Endometrium (tissue), 2 donors: ENCODE results near the gene ACBD3.

ENCODE experiments used
- FAIRE-seq: peaks from 2 replicates; lab custom pipeline; 2012; peaks lifted over from hg19 to GRCh38; lab: Jason Lieb, UNC
- donor health status: control.
- donor health status: control.

Gene ACBD3

DNA sequence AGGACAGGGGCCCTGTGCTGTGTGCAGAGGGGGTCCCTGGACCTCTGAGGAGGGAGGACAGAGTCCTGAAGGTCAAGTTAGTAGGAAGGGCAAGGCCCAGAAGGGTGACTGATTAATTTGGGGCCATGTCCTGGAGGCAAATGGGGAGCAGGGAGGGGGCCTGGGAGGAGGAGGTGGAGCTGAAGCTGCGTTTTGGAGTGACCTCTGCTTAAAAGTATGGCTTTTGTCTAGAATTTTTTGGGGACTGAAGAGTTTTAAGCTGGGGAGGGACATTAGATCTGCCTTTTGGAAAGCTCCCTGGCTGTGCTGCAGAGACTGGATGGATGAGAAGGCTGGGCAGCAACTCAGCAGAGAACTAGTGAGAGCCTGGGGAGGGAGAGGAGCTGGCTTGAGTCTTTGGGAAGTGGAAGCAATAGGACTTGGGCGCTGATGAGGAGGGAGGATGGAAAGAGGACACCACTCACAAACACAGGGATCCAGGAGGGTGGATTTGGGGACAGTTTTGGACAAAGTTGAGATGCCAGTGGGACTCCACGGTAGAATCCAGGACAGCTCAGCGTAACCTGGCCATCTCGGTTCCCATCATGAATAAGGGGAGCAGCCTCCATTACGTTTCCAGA lies 52.9 kb downstream of the ACBD3 start:
- no peak for FAIRE-seq

DNA sequence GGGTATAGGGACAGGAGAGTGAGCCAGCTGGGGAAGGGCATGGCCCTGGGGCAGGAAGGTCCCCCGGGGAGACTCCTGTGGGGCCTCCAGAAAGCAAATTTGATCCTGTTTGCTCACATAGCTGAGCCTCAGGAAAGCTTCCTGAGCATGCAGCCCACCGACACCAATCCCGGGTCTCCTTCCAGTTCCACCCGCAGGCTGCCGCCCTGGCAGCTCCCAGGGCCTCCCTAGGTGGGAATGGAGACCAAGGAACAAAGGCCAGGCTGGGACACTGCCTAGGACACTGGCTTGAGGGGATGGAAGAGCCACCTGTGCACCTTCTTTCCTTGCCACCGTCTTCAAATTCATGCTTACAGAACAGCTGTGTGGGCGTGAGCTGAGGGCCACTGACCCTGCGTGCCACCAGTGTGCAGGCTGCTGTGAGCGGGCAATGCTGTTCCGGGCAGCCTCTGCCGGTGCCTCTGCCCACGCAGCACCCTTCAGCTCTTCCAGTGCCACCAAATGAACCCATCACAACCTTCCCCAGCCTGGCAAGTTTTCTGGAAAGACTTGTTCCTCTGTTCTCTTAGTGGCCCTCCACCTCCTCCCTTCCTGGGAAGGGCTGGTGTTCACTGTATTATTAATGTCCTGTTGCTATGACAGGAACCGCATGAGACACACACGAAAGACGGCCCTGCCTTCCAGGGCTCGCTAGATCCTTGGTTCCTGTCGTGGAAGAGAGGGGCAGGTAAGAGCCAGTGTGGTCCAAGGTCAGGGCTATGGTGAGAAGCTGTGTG lies 53.6 kb downstream of the ACBD3 start:
- no peak for FAIRE-seq

DNA sequence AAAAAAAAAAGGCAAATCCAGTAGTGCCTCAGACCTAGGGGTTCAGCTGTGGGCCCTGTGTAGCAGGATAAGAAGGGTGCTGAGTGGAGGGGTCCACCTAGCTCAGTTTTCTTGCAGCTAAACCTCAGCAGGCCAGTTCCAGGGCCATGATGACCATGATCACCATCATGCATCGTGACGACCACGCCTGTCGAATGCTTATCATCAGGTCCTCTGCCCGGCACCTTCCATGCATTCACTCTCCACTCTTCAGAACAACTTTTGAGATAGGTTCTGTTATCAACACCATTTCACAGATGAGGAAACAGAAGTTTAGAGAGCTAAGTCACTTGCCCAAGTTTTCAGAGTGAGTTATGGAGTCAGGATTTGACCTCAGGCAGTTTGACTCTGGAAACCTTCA lies 54.9 kb downstream of the ACBD3 start:
- no peak for FAIRE-seq

DNA sequence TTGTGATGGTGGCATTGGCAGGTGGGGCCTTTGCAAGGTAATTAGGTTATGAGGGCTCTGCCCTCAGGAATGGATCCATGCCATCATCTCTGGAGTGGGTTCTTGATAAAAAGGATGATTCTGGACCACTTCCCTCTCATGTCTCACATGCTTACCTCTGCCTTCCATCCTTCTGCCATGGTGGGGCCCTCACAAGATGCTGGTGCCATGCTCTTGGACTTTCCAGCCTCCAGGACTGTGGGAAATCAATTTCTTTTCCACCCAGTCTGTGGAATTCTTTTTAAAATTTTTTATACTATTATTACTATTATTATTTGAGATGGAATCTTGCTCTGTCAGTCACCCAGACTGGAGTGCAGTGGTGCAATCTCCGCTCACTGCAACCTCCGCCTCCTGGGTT lies 57.3 kb downstream of the ACBD3 start:
- FAIRE-seq = no peak

DNA sequence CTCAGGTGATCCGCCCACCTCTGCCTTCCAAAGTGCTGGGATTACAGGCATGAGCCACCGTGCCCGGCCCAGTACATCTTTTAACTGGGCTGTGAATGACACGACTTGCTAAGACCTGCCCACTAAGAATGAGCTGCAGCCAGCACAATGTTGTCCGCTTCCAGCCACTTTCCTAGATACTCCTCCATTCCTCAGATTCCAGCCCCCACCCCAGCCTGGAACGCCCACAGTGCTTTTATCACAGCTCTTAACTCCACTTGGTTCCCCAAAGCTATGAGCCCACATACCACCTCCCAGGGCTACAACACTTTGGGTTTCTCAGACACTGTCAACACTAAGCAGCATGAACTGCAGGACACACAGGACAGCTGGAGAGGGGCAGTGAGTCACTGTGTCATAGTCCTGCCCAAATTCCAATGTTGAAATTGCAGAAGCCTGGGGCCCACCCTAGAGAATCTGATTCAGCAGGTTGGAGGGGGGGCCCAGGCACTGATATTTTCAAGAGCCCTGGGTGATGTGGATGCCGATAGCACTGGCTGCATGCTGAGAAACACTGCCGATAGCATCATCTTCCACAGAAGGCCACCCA lies 58.0 kb downstream of the ACBD3 start:
- FAIRE-seq = no peak

DNA sequence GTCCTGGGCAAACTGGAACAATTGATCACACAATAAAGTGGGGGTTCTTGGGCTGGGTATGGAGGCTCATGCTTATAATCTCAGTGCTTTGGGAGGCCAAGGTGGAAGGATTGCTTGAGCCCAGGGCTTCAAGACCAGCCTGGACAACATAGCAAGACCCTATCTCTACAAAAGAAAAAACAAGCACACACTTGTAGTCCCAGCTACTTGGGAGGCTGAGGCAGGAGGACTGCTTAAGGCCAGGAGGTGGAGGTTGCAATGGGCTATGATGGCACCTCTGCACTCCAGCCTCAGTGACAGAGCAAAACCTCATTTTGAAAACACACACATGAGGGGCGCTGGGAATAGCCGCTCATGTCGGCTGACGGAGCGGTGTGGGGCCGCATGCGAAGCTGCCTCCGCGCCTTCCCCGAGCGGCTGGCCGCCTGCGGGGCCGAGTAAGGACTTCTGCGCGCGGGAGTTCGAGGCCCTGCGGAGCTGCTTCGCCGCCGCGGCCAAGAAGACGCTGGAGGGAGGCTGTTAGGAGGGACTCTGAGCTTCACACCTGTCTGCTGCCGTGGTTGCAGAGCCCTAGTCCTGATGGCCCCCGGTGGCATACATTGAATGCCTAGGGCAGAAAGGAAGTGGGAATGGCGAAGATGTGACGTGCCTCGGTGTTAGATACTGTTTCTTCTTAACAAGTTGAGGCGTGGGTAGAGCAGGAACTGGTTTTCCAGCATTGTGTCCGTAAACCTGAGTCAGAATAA lies 59.5 kb downstream of the ACBD3 start:
- no peak for FAIRE-seq

DNA sequence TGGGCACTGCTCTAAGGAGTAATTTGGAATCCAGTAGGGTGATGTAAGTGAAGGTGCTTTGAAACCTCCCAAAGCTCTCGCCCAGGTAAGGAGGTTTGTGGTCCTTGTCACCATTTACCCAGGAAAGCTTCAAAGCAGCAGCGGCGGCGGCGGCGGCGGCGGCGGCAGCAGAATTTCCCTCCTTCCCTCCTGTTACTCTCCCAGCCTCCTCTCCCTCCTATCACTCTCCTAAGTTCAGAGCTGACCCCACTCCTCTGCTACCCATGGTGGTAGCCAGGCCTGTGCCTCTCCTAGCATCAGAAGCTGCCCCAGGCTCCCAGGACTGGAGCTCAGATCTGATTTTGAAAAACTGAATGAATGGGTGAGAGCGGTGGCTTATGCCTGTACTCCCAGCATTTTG lies 60.7 kb downstream of the ACBD3 start:
- FAIRE-seq = no peak

DNA sequence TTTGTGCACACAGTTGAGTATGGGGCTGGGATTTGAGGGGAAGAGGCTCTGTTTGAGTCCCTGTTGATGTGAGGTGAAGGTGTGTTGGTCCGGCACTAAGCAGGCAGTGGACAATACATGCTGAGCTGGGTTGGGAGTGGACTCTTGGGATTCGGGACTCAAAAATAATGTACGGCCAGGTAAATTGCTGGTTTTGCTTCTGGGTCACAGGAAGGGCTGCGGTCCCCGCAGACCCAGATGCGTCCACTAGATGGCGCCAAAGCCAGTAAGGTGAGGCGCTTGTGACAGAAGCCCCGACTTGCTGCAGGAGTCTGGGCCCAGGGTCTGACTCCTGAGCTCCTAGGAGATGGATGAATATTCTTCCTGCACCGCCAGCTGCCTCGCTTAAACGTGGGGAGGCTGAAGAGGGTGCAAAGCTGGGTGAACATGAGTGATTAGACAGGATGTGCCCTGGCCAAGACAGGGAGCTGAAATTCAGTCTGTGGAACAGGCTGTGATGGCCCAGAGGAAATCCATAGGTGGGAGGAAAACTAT lies 61.4 kb downstream of the ACBD3 start:
- no peak for FAIRE-seq

DNA sequence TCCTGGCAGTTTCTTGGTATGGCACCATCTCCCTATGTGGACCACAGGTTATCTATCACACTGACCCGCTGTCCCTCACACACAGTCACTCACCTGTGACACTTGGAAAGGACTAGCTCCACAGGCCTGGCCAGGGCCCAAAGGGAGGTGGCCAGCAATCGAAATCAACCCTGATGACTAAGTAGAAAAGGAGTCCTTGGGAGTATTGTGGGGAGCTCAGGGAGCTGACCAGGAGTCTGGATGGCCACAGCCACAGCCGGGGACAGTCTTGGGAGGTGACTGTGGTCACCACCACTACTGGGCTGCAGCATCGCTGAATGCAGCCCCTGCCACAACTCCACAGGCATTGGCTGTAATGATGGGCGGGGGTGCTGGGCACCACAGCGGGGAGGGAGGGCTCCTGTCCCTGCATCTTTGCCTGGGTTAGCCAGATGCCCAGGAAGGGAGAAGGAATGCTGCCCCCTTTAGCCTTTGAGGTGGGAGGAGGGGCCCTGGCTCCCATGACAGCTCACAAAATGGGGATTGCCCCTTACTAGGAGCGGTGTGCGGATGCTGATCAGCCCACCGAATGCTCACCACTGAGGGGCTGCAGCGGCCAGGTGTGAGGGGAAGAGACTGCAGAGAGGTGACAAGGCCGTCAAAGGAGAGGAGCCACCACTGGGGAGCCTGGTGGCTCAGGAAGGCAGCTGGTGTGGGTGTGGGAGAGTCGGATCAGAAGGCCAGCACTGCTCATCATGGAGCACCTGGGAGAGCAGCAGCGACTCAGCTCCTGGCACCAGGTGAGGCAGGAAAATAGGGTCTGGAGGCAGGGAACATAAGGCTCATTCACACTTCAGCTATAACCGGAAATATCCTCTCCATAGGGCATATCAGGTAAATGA lies 62.7 kb downstream of the ACBD3 start:
- no peak for FAIRE-seq

DNA sequence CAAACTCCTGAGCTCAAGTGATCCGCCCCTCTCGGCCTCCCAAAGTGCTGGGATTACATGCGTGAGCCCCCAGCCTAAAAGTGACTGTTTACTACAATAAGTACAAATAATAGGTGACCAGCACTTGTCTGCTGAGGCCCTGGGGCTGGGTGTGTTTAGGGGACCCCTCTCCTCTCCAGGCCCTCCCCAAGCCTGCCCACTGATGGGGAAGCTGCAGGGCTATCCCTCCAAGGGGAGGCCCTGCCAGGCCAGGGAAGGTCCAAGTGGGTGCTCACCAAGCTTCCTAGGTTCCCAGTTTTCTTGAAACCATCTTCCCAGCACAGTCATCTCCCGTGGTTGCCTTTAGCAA lies 63.4 kb downstream of the ACBD3 start:
- FAIRE-seq = no peak

DNA sequence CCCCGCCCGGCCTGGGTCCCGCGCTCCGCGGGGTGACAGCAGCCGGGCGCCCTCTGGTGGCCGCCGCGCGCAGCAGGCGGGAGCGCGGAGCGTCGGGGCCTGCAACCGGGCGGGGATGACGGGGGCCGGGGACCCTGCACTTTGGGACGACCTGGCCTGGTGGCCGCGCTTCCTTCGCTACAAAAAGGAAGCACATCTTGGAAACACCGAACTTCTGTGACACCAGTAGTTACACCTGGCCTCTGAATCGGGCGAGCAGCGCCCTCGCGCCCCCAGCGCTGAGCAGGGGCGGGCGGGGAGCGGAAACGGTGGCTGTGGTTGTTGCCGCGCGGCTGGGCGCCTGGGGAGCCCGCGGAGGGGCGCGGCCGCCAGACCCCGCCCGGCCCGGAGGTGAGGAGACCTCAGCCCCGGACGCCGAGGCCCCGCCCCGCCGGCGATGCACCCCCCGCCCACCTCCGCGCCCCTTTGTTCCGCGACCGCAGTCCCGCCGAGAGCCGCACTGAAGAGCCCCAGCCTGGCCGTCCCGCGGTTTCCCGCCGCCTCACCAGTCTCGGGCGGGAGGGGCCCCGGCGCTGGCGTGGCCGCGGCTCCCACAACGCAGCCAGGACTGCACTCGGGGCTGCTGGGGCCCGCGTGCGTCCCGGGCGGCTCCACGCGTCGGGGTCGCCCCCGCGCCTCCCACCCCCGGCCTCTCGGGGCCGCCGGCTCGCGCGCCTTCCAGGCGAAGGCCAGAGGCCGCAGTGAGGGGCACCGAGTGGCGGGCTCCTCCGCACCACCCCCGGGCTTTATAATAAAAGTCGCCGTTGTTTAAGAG lies 64.7 kb downstream of the ACBD3 start:
- FAIRE-seq = no peak

DNA sequence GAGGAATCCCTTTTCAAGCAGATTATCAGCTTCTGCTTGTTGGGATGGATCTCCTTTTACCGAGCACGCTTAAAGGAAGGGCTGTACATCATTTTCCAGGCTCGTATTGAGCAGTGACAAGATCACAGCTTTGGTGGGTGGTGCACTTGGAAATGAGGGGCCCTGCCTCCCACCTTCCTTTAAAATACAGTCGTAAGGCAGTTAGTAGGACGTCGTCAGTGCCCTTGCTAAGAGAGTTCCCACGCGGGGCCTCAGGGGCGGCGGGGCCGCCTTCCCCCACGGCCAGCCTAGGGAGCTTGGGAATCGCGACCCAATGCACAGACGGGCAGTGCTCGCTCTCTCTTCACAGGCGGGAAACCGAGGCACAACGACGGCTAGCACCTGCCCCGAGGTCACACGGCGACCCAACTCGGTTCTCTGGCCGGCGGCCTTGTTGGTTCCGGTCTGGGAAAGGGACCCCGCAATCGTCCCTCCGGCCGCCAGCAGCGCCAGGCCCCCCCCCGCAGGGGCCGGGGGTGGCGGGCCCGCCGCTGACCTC lies 65.4 kb downstream of the ACBD3 start:
- FAIRE-seq = no peak

DNA sequence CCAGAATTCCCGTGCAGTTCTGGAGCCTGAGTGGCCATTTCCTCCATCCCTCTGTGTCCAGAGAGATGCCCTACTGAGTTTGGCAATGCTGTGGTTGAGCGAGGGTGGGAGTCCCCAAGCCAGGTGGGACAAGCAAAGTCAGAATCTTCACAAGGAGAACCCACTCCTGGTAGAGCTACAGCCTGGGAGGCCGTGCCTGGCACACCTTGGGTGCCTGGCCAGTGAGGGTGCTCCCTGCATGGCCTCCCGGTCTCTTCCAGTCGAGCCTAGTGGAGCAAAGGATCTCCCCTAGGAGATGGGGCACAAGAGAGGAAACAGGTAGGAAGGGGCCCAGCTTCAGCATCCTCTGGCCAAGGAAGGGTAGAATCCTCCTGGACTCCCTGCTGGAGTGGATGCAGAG lies 66.1 kb downstream of the ACBD3 start:
- no peak for FAIRE-seq

DNA sequence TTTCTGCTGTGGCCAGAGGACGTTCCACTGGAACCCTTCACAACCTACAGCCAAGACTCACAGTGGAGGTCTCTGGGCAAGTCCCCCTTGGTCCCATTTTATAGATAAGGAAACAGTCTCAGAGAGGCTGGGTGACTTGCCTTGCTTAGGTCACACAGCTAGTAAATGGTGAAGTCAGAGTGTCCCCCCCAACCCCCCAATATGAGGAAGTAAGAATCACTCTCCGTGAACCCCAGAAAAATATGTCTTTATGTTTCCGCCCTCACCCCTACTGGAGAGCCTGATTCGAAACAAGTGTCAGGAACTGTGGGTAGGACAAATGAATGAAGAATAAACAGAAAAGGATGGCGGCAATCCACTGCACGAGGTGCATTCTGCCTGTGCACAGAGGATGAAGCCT lies 67.4 kb downstream of the ACBD3 start:
- FAIRE-seq = no peak

DNA sequence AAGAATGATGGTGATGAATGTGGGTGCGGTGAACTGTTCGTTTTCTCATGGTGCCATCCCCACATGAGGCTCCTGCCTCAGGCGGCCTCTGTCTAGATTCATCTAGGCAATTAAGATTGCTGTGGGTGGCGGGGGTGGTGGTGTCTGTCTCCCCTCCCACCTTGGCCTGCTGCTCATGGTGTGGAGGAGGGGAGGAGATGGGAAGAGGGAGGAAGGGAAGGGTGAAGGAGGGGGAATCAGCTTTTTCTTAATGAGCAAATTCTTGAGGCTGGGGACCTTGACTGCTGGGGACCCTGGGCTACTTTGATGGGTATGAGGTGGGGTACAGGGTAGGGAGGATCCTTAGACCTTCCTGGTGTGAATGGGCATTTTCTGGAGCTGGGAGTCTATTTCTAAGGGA lies 68.2 kb downstream of the ACBD3 start:
- FAIRE-seq = no peak

DNA sequence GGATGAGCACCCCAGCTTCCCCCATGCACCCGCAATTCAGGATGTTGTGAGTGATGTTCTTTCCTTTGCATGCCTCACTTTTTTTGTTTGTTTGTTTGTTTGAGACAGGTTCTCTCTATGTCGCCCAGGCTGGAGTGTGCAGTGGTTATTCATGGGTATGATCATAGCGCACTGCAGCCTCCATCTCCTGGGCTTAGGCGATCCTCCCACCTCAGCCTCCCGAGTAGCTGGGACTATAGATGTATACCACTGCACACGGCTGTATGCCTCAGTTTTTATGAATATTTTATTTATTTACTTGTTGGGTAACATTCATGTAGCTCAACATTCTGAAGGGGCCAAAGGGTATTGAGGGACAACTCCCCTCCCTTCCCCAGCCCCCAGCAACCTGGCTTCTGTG lies 69.2 kb downstream of the ACBD3 start:
- FAIRE-seq = no peak

DNA sequence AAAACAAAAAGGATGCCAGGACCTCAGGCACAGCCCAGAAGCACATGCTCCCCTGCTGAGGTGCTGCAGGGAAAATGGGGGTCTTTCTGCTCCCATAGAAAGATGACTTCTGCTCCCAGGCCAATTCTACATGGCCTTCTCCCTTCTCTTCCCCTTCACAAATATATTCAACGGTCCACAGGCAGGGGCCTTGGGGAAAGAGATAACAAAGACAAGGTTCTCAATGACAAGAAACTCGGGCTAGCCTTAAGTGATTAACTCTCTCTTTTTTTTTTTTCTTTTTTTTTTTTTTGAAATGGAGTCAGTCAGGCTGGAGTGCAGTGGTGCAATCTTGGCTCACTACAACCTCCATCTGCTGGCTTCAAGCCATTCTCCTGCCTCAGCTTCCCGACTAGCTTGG lies 69.9 kb downstream of the ACBD3 start:
- no peak for FAIRE-seq

DNA sequence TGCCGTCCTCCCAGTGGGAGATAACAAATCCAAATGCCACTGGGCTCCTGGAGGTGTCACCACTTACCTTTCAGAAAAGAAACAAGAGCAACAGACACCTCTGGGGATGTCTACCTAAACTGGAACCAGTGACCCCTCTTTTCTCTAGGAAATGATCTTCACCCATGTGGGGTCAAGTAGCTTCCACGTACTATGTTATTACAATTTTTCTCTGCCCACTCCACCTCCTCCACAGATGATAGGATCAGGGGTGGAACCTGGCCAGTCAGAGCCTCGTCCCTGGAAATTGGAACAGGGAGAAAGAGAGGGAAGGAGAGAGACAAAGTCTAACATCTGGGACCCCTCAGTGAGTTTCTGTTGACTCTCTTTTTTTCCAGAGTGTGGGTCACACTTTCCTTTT lies 73.9 kb downstream of the ACBD3 start:
- FAIRE-seq = no peak

DNA sequence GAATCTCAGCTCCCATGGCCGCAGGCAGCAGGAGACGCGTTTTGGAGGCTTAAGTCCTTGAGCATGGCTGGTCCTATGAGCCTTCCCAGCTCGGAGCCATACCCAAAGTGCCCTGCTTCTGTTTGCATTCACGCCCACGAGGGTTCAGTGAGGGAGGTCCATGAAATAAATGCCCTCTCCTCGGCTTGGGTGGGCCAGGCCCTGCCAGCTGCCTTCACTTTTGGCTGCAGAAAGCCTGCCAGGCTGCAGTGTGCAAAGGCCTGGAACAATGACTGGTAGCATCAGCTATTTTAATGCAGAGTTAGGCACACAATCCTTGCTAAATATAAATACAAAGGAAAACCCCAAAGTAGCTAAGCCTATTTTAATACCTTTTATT lies 74.7 kb downstream of the ACBD3 start:
- no peak for FAIRE-seq

DNA sequence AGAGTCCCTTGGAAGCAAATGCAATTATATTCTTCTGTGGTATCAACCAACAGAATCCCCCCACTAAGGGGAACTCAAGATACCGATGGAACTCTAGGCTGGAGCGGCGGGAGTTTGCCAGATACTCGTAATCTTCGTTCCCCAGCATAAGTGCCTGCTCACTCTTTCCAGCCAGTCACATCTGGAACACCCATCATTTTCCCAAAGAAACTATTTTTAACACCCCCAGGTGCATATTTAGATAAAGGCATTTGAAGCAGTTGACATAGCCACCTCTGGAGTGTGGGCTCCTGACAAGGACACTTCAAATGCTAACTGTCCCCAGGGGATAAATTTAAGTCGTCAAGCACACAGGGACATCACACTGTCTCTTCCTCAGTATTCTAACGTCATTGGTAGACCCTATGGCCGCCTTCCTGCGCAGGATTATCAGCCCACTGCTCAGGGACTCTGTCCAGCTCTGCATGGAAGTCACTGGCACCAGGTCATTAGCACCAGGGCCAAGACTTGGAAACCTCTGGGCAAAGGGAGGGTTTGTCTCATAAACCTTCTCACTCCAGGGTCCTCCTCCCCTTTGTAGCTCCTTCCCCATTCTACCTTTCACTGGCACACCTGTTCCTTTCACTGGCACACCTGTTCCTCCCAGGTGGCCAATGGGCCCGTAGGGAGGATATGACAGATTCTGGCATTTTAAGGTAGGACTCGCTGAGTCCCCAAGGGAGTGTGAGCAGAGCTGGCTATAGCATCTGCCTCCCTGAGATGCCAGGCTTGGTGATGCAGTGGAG lies 75.3 kb downstream of the ACBD3 start:
- FAIRE-seq = no peak
